H54 (cell line): ENCODE results near the gene MYLK.

Experiments used
- DNase-seq: peaks from one replicate; pipeline ENCODE4 v3.0.0; 2011; ENCODE audit warnings: low spot score, mixed read lengths; ENCODE audit not compliant: insufficient read length
- FAIRE-seq: peaks from 3 replicates; lab custom pipeline; 2011; peaks lifted over from hg19 to GRCh38; lab: Jason Lieb, UNC
- POLR2A ChIP-seq: IDR thresholded peaks from 2 replicates; pipeline ENCODE4 v1.6.1; 2011; ENCODE audit warnings: low read depth, mild to moderate bottlenecking, low read length

Gene MYLK

GRCh38 chr3:123672429-123673146 lies 211.5 kb downstream of the MYLK start:
- no peak for FAIRE-seq
- no peak for DNase-seq
- no peak for TF ChIP-seq POLR2A

GRCh38 chr3:123670743-123671142 lies 213.4 kb downstream of the MYLK start:
- TF ChIP-seq POLR2A = no peak
- no peak for FAIRE-seq

GRCh38 chr3:123668906-123669305 lies 215.2 kb downstream of the MYLK start:
- TF ChIP-seq POLR2A = no peak
- DNase-seq (no peak), FAIRE-seq (no peak)

More at GRCh38 chr3:123670743-123671142, 213.4 kb downstream of the MYLK start:
- no peak for DNase-seq

GRCh38 chr3:123667784-123668183 lies 216.3 kb downstream of the MYLK start:
- TF ChIP-seq POLR2A = no peak
- no peak for FAIRE-seq

GRCh38 chr3:123664753-123665152 lies 219.4 kb downstream of the MYLK start:
- no peak for TF ChIP-seq POLR2A
- DNase-seq (no peak), FAIRE-seq (no peak)

More at GRCh38 chr3:123667784-123668183, 216.3 kb downstream of the MYLK start:
- DNase-seq = no peak

- FAIRE-seq = no peak
- TF ChIP-seq POLR2A = no peak
- DNase-seq = no peak
Measured at GRCh38 chr3:123663977-123664376, 220.2 kb downstream of the MYLK start.

- no peak for DNase-seq
- FAIRE-seq = no peak
- TF ChIP-seq POLR2A = no peak
Measured at GRCh38 chr3:123661973-123662372, 222.2 kb downstream of the MYLK start.

GRCh38 chr3:123660900-123661299 lies 223.2 kb downstream of the MYLK start:
- FAIRE-seq (no peak), DNase-seq (no peak)
- TF ChIP-seq POLR2A = no peak

GRCh38 chr3:123660141-123660675 lies 223.9 kb downstream of the MYLK start:
- no peak for TF ChIP-seq POLR2A
- DNase-seq (no peak), FAIRE-seq (no peak)

GRCh38 chr3:123658852-123659206 lies 225.3 kb downstream of the MYLK start:
- DNase-seq = no peak
- FAIRE-seq = no peak
- no peak for TF ChIP-seq POLR2A

- FAIRE-seq (no peak), DNase-seq (no peak)
- TF ChIP-seq POLR2A = no peak
Measured at GRCh38 chr3:123658118-123658851, 225.8 kb downstream of the MYLK start.

- no peak for TF ChIP-seq POLR2A
- DNase-seq (no peak), FAIRE-seq (no peak)
Measured at GRCh38 chr3:123657568-123657967, 226.6 kb downstream of the MYLK start.

GRCh38 chr3:123657111-123657510 lies 227.0 kb downstream of the MYLK start:
- FAIRE-seq (no peak), DNase-seq (no peak)
- TF ChIP-seq POLR2A = no peak

GRCh38 chr3:123656691-123657090 lies 227.4 kb downstream of the MYLK start:
- FAIRE-seq (no peak), DNase-seq (no peak)
- no peak for TF ChIP-seq POLR2A
